ENCODE results near the gene ITGB3BP. TPM values are rescaled to one million over a fixed set of nuclear protein-coding genes. Genes with fewer than 3 reads are reported as not detected.
"Not testable (repeated sequence)": the region's sequence is repeated elsewhere in the genome, so short reads cannot be mapped to it uniquely, and the experiment has no call there.

The ITGB3BP gene
- total RNA-seq, 2 donors from 2014 or later, result 7.4 to 16.1 TPM

GRCh38 chr1:63435161-63435560, 87.9 kb downstream of the ITGB3BP start:
- no peak overlapping the region for H3K27ac ChIP-seq
- TF ChIP-seq POLR2AphosphoS5 (IDR thresholded peaks at IDR 0.05), result no peak
- no peak for TF ChIP-seq POLR2A (IDR thresholded peaks at IDR 0.05)
- TF ChIP-seq CTCF (IDR thresholded peaks at IDR 0.05), result no peak
- no peaks in the 10 kb centered on the region for H3K27me3 ChIP-seq (replicated peaks; ENCODE audit: insufficient read depth)
- no peaks in the 10 kb centered on the region for H3K36me3 ChIP-seq
- H3K9me3 ChIP-seq, result no peaks in the 10 kb centered on the region
- H3K4me1 ChIP-seq (replicated peaks), result no peaks in the 10 kb centered on the region
- H3K4me3 ChIP-seq, result no peak overlapping the region
- no peak for DNase-seq (ENCODE audit: low spot score)
- intact Hi-C loops (cut with DNase I), result no loop called here
- WGBS, result 67% methylated on average over 4 of the region's 4 CpGs

- H3K9me3 ChIP-seq, result no peaks in the 10 kb centered on the region
- H3K4me3 ChIP-seq, result no peak overlapping the region
- TF ChIP-seq POLR2A (IDR thresholded peaks at IDR 0.05) (no peak), POLR2AphosphoS5 (IDR thresholded peaks at IDR 0.05) (no peak), CTCF (IDR thresholded peaks at IDR 0.05) (no peak)
These were observed 93.7 kb downstream of the ITGB3BP start for GRCh38 chr1:63429281-63429680.

GRCh38 chr1:63428815-63429214, 94.2 kb downstream of the ITGB3BP start:
- H3K4me3 ChIP-seq, result no peak overlapping the region
- no peaks in the 10 kb centered on the region for H3K27me3 ChIP-seq (replicated peaks; ENCODE audit: insufficient read depth)
- no peak for DNase-seq (ENCODE audit: low spot score)
- no peaks in the 10 kb centered on the region for H3K9me3 ChIP-seq
- no peak overlapping the region for H3K27ac ChIP-seq
- intact Hi-C loops (cut with DNase I), result no loop called here
- no peaks in the 10 kb centered on the region for H3K36me3 ChIP-seq
- TF ChIP-seq POLR2AphosphoS5 (IDR thresholded peaks at IDR 0.05) (no peak), POLR2A (IDR thresholded peaks at IDR 0.05) (no peak), CTCF (IDR thresholded peaks at IDR 0.05) (no peak)
- H3K4me1 ChIP-seq (replicated peaks), result no peaks in the 10 kb centered on the region

More at GRCh38 chr1:63429281-63429680, 93.7 kb downstream of the ITGB3BP start:
- H3K36me3 ChIP-seq, result no peaks in the 10 kb centered on the region
- DNase-seq (ENCODE audit: low spot score), result no peak
- intact Hi-C loops (cut with DNase I), result no loop called here
- no peaks in the 10 kb centered on the region for H3K27me3 ChIP-seq (replicated peaks; ENCODE audit: insufficient read depth)
- H3K27ac ChIP-seq, result no peak overlapping the region
- H3K4me1 ChIP-seq (replicated peaks), result no peaks in the 10 kb centered on the region

GRCh38 chr1:63423649-63424048, 99.4 kb downstream of the ITGB3BP start:
- TF ChIP-seq CTCF (IDR thresholded peaks at IDR 0.05) (no peak), POLR2AphosphoS5 (IDR thresholded peaks at IDR 0.05) (no peak), POLR2A (IDR thresholded peaks at IDR 0.05) (no peak)
- Histone ChIP-seq H3K27me3 (replicated peaks; ENCODE audit: insufficient read depth) (no peaks in the 10 kb centered on the region), H3K4me3 (no peak overlapping the region), H3K27ac (no peak overlapping the region), H3K36me3 (no peaks in the 10 kb centered on the region), H3K9me3 (no peaks in the 10 kb centered on the region), H3K4me1 (replicated peaks) (no peaks in the 10 kb centered on the region)
- 94% methylated on average over 2 of the region's 2 CpGs for WGBS
- intact Hi-C loops (cut with DNase I), result no loop called here
- no peak for DNase-seq (ENCODE audit: low spot score)

GRCh38 chr1:63420746-63421145, 102.3 kb downstream of the ITGB3BP start:
- H3K36me3 ChIP-seq; intact Hi-C loops (cut with DNase I); H3K4me1 ChIP-seq (replicated peaks); H3K27ac ChIP-seq; DNase-seq (ENCODE audit: low spot score); H3K4me3 ChIP-seq; H3K27me3 ChIP-seq (replicated peaks; ENCODE audit: insufficient read depth); H3K9me3 ChIP-seq: not testable (repeated sequence)
- WGBS, result 90% methylated on average over 1 of the region's 1 CpG

Measured in prostate gland (tissue), 2 donors.